ENCODE measurements around the gene DAD1. TPM values are rescaled to one million over a fixed set of nuclear protein-coding genes. Genes with fewer than 3 reads are reported as not detected.

DAD1 gene
- total RNA-seq, 1 donor from 2014 or later = 180 TPM

- no peak for DNase-seq (ENCODE audit: low spot score)
Observed at GRCh38 chr14:22519877-22520685, 68.9 kb downstream of the DAD1 start.

- DNase-seq (ENCODE audit: low spot score) = no peak
Observed at GRCh38 chr14:22518073-22518472, 71.0 kb downstream of the DAD1 start.

GRCh38 chr14:22517117-22517720 lies 71.8 kb downstream of the DAD1 start:
- DNase-seq (ENCODE audit: low spot score) = no peak

GRCh38 chr14:22515929-22516328 lies 73.1 kb downstream of the DAD1 start:
- no peak for DNase-seq (ENCODE audit: low spot score)

Other genes with a start within 250 kb of the DAD1 start
- gene ABHD4, start 9.1 kb upstream of the DAD1 start, total RNA-seq = 36.5 TPM
- not detected for gene OR6J1, start 55.1 kb upstream of the DAD1 start, total RNA-seq
- 77.7 TPM for gene OXA1L, start 177.5 kb upstream of the DAD1 start, total RNA-seq
- 25.5 TPM for gene SLC7A7, start 226.2 kb upstream of the DAD1 start, total RNA-seq
- gene MRPL52, start 240.7 kb upstream of the DAD1 start, total RNA-seq = 54.0 TPM
- 273 TPM for gene MMP14, start 247.4 kb upstream of the DAD1 start, total RNA-seq

All from mesenteric fat pad (tissue), 1 donor.